NCI-H2196 treated with DMSO at 0.1 percent for 48 hours (cell line): Measurements from ENCODE around the gene PPP2R5A.
"Not testable (repeated sequence)": the region's sequence is repeated elsewhere in the genome, so short reads cannot be mapped to it uniquely, and the experiment has no call there.

Source experiments
- DNase-seq: peaks from one replicate; lab custom pipeline; 2025; ENCODE audit not compliant: unreplicated experiment; lab: John Stamatoyannopoulos, UW

Gene PPP2R5A

DNA sequence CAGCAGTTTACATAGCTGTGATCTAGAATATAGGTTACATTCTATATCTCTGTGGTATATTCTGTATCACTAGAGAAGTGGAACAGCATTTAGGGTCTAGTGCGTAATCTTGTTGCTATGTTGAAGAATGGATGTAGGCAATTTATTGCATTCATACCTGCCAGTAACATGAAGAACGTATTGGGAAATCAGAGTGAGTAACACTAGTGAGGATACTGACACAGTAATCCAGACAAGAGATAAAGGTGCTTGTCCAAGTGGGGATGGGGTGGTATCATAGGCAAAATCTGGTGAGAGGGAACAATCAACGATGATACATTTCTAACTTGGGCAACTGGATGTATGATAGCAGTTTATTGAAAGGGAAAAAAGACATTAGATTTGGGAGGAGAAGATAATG is 9.8 kb downstream of the PPP2R5A start:
- DNase-seq, result no peak

DNA sequence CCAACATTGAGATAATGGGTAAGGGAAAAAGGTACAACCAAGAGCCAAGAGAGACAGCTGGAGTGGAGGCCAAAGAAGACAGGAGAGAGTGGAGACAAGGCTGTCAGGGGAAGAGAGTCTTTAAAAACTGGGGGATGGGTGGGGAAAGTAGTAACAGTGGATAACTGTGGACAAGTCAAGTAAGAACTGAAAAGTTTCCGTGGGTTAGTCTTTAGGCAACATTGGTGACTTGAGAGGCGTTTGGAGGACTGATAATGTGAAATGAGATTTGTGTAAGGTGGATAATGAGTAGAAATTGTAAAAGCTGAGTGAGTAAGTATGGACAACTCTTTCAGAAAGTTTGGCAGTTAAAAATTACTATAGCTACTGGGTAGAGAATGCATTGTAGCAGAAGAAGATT is 10.4 kb downstream of the PPP2R5A start:
- DNase-seq, result no peak

DNA sequence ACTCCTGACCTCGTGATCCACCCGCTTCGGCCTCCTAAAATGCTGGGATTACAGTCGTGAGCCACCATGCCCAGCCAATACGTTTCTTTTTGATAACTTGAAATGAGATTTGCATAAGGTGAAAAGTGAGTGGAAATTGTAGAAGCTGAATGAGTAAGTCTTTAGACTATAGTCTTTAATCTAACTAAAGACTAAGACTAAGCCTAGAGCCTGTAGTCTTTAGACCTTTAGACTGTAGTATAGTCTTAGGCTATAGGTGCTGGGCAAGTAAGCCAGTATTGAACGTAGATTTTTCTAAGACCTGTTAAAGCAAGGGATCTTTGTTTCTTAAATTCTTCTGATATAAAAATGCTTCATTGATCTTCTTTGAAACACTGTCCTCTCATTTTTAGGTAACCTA is 12.1 kb downstream of the PPP2R5A start:
- no peak for DNase-seq

DNA sequence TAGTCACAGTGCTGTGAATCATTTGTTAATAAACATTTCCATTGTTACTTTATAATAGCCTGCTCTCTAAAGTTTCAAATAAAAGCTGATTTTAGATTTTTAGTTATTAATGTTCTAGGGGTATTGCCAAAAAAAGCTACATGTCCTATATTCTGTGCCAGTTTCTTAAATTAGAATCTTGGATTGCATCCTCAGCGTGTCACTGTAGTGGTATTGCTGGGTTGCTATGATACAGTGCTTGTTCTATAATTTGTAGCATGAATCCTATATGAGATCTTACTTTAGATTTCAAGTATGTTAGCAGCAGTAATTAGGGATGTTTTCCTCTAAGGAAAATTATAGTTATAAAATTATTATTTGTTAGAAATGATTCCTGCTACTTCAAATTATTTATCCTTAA is 16.4 kb downstream of the PPP2R5A start:
- DNase-seq, result no peak

DNA sequence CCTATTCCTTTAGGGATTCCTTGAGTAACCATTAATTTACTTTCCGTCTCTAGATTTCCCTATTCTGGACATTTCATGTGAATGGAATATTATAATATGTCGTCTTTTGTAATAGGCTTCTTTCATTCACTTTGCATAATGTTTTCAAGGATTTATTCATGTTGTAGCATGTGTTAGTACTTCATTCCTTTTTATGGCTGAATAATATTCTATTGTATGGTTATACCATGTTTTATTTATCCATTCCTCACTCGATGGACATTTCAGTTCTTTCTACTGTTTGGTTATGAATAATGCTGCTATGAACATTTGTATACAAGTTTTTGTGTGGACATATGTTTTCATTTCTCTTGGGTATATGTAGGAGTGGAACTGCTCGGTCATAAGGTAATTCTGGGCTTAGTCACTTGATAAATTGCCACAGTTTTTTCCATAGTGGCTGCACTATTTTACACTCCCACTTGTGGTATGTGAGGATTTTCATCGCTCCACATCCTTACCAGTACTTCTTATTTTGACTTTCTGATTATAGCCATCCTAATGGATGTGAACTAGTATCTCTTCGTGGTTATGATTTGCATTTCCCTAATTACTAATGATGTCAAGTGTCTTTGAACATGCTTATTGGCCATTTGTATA is 17.7 kb downstream of the PPP2R5A start:
- no peak for DNase-seq

DNA sequence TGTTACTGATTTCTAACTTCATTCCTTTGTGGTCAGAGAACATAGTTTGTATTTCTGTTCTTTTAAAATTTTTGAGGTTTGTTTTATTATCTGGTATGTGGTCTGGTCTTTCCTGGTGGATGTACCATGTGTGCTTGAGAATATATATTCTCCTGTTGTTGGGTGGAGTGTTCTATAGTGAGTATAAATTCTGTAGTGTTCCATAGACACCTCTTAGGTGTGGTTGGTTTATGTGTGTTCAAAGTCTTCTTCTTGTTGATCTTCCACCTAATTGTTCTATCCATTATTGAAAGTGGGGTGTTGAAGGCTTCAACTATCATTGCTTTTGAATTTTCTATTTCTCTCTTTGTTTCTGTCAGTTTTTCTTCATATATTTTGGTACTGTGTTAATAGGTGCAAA is 20.1 kb downstream of the PPP2R5A start:
- no peak for DNase-seq

DNA sequence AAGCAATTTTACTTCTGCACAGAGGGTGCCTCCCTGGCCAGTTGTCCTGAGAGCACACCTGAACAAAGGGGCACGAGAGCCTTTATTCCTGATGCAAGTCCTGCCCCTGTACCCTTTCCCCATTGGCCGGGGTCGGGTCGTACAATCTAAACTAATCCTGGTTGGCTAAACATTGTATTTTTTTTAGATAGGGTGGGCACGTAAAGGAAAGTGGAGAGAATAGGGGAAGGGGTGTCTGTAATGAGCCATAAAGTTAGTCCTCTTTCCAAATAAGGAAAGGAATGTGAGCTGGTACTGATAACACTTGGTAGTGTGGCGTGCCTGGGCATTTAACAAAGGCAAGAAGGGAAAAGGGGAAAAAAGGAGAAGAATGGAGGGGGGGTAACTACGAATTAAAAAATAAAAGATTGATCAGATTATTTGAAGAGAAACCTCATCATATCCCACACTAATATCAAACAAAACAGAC is 20.8 kb downstream of the PPP2R5A start:
- DNase-seq, result not testable (repeated sequence)

DNA sequence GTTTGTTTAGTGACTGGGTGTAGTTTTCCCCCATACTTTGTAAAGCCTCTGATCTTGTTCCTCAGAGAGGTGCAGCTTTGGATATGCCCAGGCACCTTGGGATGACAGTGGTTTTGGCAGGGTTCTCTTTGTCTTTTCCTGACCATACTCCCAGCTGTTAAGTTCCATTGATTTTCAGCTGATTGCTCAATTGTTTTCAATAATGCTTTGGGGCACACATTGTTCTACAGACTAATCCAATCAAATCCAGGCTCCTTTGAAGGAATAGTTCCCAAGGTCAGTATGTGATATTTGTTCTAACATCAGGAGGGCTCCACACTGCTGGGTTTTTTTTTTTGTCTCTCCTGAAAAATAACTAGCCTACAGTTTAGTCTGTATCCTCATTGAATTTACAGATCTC is 24.8 kb downstream of the PPP2R5A start:
- no peak for DNase-seq

DNA sequence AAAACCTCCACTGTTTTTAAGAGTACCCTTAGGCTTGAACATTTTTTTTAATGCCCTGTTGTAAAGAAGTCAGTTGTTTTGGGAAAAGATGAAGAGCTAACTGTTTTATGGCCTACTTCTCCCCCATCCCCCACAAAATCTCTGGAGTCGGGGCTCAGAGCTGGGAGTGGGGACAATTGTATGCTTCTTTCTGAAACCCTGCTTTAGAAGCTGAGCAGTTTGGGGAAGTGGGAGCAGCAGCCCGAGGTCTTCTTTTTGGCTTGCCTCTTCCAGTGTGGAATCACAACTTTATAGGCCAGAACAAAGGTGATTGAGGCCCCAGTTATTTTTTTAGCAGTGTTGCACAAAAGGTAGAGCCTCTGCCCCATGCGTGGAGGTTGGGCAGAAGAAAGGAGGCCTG is 25.2 kb downstream of the PPP2R5A start:
- no peak for DNase-seq

DNA sequence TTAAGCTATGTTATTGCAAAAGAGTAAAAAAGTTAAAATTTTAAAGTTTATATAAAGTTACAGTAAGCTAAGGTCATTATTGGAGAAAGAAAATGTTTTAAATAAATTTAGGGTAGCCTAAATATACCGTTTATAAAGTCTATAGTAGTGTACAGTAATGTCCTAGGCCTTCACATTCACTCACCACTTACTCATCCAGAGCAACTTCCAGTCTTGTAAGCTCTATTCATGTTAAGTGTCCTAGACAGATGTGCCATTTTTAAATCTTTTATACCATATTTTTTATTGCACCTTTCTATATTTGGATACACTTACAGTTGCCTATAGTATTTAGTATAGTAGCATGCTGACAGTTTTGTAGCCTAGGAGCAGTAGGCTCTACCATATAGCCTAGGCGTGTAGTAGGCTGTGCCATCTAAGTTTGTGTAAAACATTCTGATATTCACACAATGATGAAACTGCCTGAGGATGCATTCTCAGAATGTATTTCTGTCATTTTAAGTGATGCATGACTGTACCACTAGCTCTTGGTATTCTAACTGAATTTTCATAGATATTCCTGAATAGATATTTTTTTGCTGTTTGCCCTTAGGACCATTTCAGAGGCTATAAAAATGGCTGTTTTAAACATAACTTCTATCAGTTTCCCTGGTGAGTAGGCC is 26.8 kb downstream of the PPP2R5A start:
- DNase-seq, result no peak

DNA sequence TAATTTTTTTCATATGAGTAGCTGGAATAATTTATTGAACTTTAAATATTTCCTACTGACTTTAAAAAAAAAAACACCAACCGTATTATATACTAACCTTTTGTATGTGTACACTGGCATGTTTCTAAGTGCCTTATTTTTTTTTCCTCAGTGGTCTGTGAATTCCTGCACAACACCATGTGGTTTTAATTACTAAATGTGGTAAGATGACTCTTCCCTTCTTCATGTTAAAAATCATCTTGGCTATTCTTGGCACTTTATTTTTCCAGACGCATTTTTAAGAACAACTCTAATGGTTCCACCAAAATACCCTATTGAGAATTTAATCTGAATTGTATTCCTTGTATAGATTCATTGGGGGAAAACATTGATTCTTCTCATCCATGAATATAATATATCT is 28.4 kb downstream of the PPP2R5A start:
- no peak for DNase-seq

DNA sequence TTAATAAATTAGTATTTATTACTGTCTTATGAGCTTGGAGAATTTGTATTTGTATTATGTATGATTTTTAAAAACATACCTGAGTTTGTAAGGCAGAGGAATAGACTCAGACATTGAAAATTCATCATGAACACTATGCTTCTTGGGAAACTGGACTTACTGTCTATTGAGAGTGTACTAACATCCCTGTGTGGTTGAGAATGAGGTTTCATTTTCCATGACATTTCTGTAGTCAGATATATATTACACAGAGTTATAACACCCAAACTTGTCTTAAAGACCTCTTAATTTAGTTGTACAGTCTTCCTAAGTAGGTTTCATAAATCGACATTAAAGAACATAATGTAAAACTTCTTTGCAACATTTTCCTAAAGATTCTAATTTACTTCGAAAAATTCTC is 30.0 kb downstream of the PPP2R5A start:
- no peak for DNase-seq

DNA sequence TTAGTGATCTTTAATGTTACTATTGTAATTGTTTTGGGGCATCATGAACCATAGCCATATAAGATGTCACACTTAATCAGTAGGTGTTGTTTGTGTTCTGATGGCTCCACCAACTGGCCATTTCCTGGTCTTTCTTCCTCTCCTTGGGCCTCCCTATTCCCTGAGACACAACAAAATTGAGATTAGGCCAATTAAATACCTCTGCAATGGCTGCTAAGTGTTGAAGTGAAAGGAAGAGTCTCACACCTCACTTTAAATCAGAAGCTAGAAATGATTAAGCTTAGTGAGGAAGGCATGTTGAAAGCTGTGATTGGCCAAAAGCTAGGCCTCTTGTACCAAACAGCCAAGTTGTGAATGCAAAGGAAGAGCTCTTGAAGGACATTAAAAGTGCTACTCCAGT is 30.7 kb downstream of the PPP2R5A start:
- DNase-seq, result no peak

DNA sequence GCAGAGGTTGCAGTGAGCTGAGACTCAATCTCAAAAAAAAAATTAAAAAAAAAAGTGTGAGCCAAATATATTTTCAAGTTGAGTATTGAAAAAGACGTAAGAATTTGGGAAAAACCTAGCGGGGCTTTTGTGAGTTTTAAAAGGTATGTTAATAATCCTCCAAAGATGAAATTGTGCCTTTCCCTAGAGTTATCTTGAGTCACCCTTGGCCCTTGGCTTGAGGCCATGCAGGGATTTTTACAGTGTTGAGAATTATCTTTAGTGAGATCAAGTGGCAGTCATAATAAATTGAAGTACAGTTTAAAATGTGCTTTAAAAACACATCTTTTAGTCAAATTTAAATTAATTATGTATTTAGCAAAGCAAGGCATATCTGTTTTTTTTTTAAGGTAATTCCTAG is 32.7 kb downstream of the PPP2R5A start:
- no peak for DNase-seq

DNA sequence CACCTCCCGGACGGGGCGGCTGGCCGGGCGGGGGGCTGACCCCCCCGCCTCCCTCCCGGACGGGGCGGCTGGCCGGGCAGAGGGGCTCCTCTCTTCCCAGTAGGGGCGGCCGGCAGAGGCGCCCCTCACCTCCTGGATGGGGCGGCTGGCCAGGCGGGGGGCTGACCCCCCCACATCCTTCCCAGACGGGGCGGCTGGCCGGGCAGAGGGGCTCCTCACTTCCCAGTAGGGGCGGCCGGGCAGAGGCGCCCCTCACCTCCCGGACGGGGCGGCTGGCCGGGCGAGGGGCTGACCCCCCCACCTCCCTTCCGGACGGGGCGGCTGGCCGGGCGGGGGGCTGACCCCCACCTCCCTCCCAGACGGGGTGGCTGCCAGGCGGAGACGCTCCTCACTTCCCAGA is 35.8 kb downstream of the PPP2R5A start:
- not testable (repeated sequence) for DNase-seq

DNA sequence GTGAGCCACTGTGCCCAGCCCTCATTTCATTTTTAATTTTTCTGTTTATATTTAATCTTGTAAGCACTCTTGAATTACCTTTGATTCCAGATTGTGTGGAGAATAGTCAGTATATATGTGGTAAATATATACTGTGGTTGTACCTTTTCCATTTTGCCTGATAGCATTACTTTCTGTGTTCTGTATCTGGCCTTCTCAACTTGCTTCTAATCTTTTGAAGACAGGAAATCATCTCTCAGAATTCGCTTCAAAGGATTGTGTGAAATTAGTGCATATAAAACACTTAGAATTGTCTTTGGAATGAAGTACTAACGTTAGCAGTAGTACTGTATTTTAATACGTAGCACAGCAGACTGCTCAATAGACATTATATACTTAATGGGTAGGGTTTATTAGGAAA is 37.9 kb downstream of the PPP2R5A start:
- DNase-seq, result no peak

DNA sequence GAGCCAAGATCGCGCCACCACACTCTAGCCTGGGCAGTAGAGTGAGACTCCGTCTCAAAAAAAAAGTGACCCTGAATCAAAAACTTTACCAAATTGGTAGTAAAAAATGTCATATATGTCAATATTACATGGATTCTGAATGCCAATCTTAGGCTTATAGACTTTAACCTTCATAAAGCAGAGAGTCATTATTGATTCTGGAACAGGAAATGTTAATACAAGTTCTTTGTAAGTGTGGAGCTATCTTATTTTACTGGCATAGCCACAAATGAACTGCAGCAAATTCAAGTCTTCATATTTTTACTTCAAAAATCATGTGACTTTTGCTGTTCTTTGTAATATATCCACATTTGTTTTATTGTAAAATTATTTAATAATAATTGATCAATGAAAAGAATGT is 41.3 kb downstream of the PPP2R5A start:
- DNase-seq, result no peak

DNA sequence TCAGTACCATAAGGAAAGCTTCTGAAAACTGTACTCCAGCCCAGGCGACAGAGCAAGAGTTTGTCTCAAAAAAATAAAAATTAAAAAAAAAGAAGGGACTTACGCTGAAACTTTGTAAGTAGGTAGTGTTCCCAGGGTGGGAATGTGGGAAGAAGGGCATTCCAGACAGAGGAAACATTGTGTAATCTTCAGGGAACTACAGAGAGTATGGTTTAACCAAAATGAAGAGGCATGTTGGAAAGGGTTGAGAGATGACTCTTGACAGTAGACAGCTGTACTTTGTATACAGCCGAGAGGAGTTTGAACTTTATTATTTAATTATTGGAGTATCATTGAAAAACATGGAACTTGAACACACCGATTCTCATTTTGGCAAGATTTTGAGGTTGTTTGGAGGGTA is 43.0 kb downstream of the PPP2R5A start:
- DNase-seq, result no peak

DNA sequence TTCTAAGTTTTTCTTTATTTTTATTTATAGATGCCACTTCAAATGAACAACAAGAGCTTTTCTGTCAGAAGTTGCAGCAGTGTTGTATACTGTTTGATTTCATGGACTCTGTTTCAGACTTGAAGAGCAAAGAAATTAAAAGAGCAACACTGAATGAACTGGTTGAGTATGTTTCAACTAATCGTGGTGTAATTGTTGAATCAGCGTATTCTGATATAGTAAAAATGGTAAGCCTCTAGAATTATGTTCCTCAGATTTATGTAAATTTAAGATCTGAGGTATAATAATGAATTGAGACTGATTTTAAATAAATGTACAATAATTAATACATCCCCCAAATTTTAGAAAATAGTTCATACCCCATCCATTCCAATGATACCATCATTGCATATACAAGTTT is 43.9 kb downstream of the PPP2R5A start:
- DNase-seq, result no peak

DNA sequence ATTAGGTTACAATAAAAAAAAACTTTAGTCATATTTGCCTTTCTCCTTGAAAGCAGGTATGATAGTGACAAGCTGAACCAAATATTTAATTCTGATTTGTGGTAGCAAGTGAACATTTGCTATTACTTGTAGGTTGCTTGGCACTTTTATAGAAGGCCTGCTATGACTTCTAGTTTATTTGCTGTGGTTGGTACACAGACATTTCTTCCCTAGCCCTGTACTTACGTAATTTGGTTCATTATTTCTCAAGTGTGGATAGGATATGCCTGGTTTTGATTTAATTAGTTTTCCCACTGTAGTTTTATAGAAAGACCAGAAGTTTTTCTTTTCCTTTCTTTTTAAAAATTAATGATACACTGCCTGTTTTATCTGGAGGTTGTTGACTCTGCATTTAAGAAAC is 55.9 kb downstream of the PPP2R5A start:
- no peak for DNase-seq

DNA sequence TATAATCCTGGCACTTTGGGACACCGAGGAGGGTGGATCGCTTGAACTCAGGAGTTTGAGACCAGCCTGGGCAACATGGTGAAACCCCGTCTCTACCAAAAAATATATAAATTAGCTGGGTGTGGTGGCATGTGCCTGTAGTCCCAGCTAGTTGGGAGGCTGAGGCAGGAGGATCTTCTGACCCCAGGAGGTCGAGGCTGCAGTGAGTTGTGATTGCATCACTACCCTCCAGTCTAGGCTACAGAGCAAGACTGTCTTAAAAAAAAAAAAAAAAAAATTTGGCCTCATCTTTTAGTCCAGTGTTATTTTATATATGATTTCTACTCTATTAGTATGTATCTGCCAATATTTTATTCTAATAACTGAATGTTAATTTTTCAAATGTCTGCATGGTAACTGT is 59.7 kb downstream of the PPP2R5A start:
- no peak for DNase-seq

DNA sequence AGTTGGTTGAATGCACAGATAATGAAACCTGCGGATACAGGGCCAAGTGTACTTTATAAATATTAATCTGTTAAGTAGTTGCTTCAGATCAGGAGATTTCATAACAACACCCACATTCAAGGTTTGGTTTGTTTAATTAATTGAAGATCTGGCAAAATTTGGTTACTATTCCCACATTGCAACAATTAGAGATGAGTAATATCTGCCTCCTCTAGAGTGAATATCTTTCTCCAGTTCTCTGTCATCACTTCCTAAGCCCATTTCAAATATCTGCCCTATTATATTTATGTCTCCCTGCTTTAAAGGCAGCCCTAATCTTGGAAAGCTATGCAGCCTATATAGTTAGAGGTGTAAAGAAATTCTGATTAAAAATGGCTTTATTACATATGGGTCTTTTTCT is 61.4 kb downstream of the PPP2R5A start:
- DNase-seq, result no peak
